ENCODE measurements around the gene DGKG. TPM values are rescaled to one million over a fixed set of nuclear protein-coding genes. Genes with fewer than 3 reads are reported as not detected.

Gene DGKG
- polyA plus RNA-seq, 6 donors from 2014 or later = 0.30 to 0.68 (median 0.54) TPM; not detected in 2

- peaks cover 2 to 9% (median 8%) of the 10 kb centered on the region in 3 donors for H3K27me3 Mint-ChIP-seq
- H3K4me1 Mint-ChIP-seq = peaks cover 44 to 77% (median 55%) of the 10 kb centered on the region in 3 donors
- ATAC-seq (ENCODE audit: low read depth in 2 of 2) (peak; percentile 63 to 65), DNase-seq (peak; percentile 83)
- no peaks in the 10 kb centered on the region for H3K36me3 Mint-ChIP-seq
- H3K9me3 Mint-ChIP-seq = no peaks in the 10 kb centered on the region
- peak overlapping the region; percentile 17 to 85 (median 78) for H3K4me3 Mint-ChIP-seq
- peak overlapping the region; percentile 87 to 98 (median 94) for H3K27ac Mint-ChIP-seq
Observed at GRCh38 chr3:186254676-186255650, 107.1 kb downstream of the DGKG start.

DNA sequence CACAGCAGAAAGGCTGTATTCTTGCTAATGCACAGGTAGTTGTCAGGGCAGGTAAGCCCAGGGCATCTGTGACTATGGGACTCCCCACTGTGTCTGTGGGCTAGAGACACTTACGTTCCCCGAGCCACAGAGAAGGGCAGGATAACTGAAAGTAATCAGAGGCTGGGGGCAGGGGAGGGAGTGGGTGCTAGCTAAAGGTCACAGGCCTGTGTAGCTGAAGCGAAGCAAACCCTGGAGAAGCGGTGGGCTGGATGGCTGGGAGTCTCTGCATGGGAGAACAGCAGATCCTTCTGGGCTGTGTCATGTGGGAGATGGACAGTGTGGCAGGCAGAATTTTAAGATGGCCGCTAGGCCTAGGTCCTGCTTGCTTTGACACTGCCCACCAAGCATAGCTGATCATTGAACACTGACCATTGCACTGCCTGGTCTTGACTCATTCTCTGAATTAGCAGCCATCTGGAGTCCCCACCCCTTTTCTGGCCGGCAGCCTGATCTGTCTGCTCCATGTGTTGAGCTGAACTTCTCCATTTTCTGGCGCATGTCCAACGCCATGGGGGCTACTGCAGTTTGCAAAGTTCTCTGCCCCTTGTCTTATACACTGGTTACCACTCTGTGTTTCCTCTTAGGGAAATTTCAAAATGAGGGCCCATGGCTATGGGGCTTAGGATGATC is 110.0 kb downstream of the DGKG start:
- peaks cover 35 to 64% (median 51%) of the 10 kb centered on the region in 3 donors for H3K4me1 Mint-ChIP-seq

GRCh38 chr3:186248850-186249249 is 113.2 kb downstream of the DGKG start:
- DNase-seq = no peak
- peaks cover 12 to 27% (median 26%) of the 10 kb centered on the region in 3 donors for H3K27me3 Mint-ChIP-seq
- H3K36me3 Mint-ChIP-seq = no peaks in the 10 kb centered on the region
- no peaks in the 10 kb centered on the region for H3K9me3 Mint-ChIP-seq
- H3K4me1 Mint-ChIP-seq = peaks cover 6 to 32% (median 18%) of the 10 kb centered on the region in 3 donors
- no peak overlapping the region for H3K4me3 Mint-ChIP-seq
- H3K27ac Mint-ChIP-seq = no peak overlapping the region
- ATAC-seq (ENCODE audit: low read depth in 2 of 2) = no peak

More for the DNA sequence above, 110.0 kb downstream of the DGKG start:
- Mint-ChIP-seq H3K27me3 (peaks cover 12 to 18% (median 12%) of the 10 kb centered on the region in 3 donors), H3K9me3 (no peaks in the 10 kb centered on the region), H3K36me3 (no peaks in the 10 kb centered on the region), H3K27ac (no peak overlapping the region), H3K4me3 (no peak overlapping the region)
- DNase-seq (no peak), ATAC-seq (ENCODE audit: low read depth in 2 of 2) (no peak)

DNA sequence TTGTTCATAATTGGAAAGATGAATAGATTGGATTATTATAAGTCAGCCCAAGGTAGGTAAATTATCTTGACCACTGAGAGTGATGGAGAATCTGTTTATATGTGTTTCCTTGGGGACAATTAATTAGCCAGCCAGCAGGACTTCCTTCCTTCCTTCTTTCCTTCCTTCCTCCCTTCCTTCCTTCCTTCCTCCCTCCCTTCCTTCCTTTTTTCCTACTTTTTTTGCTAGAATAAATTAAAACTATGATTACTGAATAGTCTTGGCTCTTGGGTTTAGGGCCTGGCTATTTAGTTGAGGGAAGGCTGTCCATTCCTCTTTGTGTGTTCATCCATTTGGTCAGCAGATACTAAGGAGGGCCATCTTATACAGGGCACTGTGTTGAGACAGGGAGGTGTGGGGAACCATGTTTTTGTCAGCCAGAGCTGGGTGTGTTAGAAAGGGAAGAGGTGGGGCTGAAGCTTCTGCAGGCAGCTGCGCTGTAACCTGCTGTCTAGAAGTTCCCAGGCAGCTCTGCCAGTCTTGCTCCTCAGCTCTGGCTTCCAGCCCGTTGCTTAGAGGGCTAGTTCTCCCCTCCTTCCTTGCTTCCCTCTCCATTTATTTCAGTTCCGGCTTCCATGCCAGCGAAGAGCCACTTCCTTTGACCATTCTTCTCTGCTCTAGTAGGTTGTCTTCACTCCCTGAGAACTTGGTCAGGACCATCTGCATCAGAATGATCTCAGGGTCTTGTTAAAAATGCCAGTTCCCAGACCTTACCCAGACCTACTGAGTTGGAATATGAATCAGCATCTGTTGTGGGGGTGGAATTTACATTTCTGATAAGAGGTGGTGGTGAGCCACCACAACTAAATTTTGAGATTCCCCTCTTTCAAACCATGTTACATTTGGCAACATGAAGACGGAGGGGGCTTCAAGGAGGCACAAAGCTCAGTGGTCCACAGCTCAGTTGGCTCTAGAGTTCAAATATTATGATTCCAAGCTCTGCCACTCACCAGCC is 113.9 kb downstream of the DGKG start:
- H3K27me3 Mint-ChIP-seq = peaks cover 18 to 33% (median 26%) of the 10 kb centered on the region in 3 donors
- DNase-seq = no peak
- H3K36me3 Mint-ChIP-seq = no peaks in the 10 kb centered on the region
- ATAC-seq (ENCODE audit: low read depth in 2 of 2) = no peak
- no peaks in the 10 kb centered on the region for H3K9me3 Mint-ChIP-seq
- no peak overlapping the region for H3K27ac Mint-ChIP-seq
- H3K4me3 Mint-ChIP-seq = peak overlapping the region in 1 of 8 donors; percentile 49
- peaks cover 7 to 26% (median 11%) of the 10 kb centered on the region in 3 donors for H3K4me1 Mint-ChIP-seq

- no peaks in the 10 kb centered on the region for H3K9me3 Mint-ChIP-seq
- peaks cover 20 to 38% (median 26%) of the 10 kb centered on the region in 3 donors for H3K27me3 Mint-ChIP-seq
- H3K36me3 Mint-ChIP-seq = no peaks in the 10 kb centered on the region
- peaks cover 12 to 28% (median 17%) of the 10 kb centered on the region in 3 donors for H3K4me1 Mint-ChIP-seq
- no peak overlapping the region for H3K4me3 Mint-ChIP-seq
- ATAC-seq (ENCODE audit: low read depth in 2 of 2) = no peak
- no peak overlapping the region for H3K27ac Mint-ChIP-seq
- DNase-seq = no peak
Observed at GRCh38 chr3:186246941-186247340, 115.1 kb downstream of the DGKG start.

- Mint-ChIP-seq H3K36me3 (no peaks in the 10 kb centered on the region), H3K27me3 (peaks cover 8 to 34% (median 33%) of the 10 kb centered on the region in 3 donors), H3K4me1 (peaks cover 9 to 22% (median 17%) of the 10 kb centered on the region in 3 donors), H3K27ac (no peak overlapping the region), H3K4me3 (no peak overlapping the region), H3K9me3 (no peaks in the 10 kb centered on the region)
- no peak for ATAC-seq (ENCODE audit: low read depth in 2 of 2)
- DNase-seq = no peak
Observed at GRCh38 chr3:186244016-186244415, 118.0 kb downstream of the DGKG start.

GRCh38 chr3:186241910-186242821 is 119.9 kb downstream of the DGKG start:
- peak; percentile 81 to 85 for ATAC-seq (ENCODE audit: low read depth in 2 of 2)
- Mint-ChIP-seq H3K4me1 (peaks cover 9 to 14% (median 12%) of the 10 kb centered on the region in 3 donors), H3K9me3 (no peaks in the 10 kb centered on the region), H3K4me3 (peak overlapping the region in 6 of 8 donors; percentile 4 to 48 (median 26)), H3K27ac (no peak overlapping the region), H3K36me3 (no peaks in the 10 kb centered on the region), H3K27me3 (peaks cover 8 to 27% (median 19%) of the 10 kb centered on the region in 3 donors)
- peak; percentile 42 for DNase-seq

GRCh38 chr3:186239321-186239720 is 122.7 kb downstream of the DGKG start:
- Mint-ChIP-seq H3K36me3 (no peaks in the 10 kb centered on the region), H3K27ac (no peak overlapping the region), H3K9me3 (no peaks in the 10 kb centered on the region), H3K4me1 (peaks cover 18 to 28% (median 25%) of the 10 kb centered on the region in 3 donors), H3K27me3 (peaks cover 8 to 16% (median 11%) of the 10 kb centered on the region in 3 donors), H3K4me3 (no peak overlapping the region)
- DNase-seq (no peak), ATAC-seq (ENCODE audit: low read depth in 2 of 2) (no peak)

- no peak overlapping the region for H3K4me3 Mint-ChIP-seq
- no peaks in the 10 kb centered on the region for H3K36me3 Mint-ChIP-seq
- no peak for ATAC-seq (ENCODE audit: low read depth in 2 of 2)
- H3K27me3 Mint-ChIP-seq = peaks cover 0 to 11% (median 4%) of the 10 kb centered on the region in 3 donors
- H3K9me3 Mint-ChIP-seq = no peaks in the 10 kb centered on the region
- peaks cover 14 to 26% (median 25%) of the 10 kb centered on the region in 3 donors for H3K4me1 Mint-ChIP-seq
- DNase-seq = no peak
- H3K27ac Mint-ChIP-seq = no peak overlapping the region
Observed at GRCh38 chr3:186237915-186238314, 124.1 kb downstream of the DGKG start.

GRCh38 chr3:186236357-186237020 is 125.5 kb downstream of the DGKG start:
- no peak for ATAC-seq (ENCODE audit: low read depth in 2 of 2)
- H3K36me3 Mint-ChIP-seq = no peaks in the 10 kb centered on the region
- H3K4me3 Mint-ChIP-seq = no peak overlapping the region
- no peak overlapping the region for H3K27ac Mint-ChIP-seq
- H3K9me3 Mint-ChIP-seq = no peaks in the 10 kb centered on the region
- DNase-seq = no peak
- peaks cover 9 to 15% (median 13%) of the 10 kb centered on the region in 3 donors for H3K4me1 Mint-ChIP-seq
- peaks cover 0 to 6% (median 0%) of the 10 kb centered on the region in 3 donors for H3K27me3 Mint-ChIP-seq

DNA sequence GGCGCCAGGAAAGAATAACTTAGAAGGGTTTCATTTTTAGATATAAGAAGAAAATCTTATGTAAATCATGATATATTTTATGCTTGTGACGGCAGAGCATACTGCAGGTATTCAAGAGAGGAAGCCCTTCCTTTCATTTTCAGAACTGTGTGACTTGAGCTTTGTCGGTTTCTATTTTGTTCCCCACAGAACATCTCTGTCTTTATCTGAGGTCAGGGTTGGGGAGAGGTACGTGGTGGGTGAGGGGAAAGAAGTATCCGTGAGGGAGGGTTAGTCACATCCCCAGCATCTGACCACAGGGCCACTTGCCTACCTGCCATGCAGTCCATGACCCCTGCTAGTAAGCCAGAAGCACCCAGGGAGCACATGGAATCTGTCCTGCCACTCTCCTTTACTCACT is 126.5 kb downstream of the DGKG start:
- no peaks in the 10 kb centered on the region for H3K36me3 Mint-ChIP-seq
- H3K4me3 Mint-ChIP-seq = peak overlapping the region in 6 of 8 donors; percentile 9 to 61 (median 44)
- DNase-seq (no peak), ATAC-seq (ENCODE audit: low read depth in 2 of 2) (peak; percentile 60 to 69)
- peaks cover 0 to 6% (median under 1%) of the 10 kb centered on the region in 3 donors for H3K27me3 Mint-ChIP-seq
- no peaks in the 10 kb centered on the region for H3K9me3 Mint-ChIP-seq
- H3K27ac Mint-ChIP-seq = peak overlapping the region in 4 of 6 donors; percentile 31 to 90 (median 78)
- H3K4me1 Mint-ChIP-seq = peaks cover 9 to 15% (median 13%) of the 10 kb centered on the region in 3 donors

Measured in naive B cell (primary cell).